GM12878 (cell line): ENCODE measurements around the gene PMP22. TPM values are rescaled to one million over a fixed set of nuclear protein-coding genes. Genes with fewer than 3 reads are reported as not detected.

Experiments
- ATAC-seq: fragments of 200-7000 bp; cut with Tn5 transposase; 3 replicates; pipeline ENCODE4 v1.9.1; 2020; ENCODE audit warnings: mild to moderate bottlenecking, moderate library complexity
- BruUV-seq: library from RNA; stranded (reverse); fragments of 400-500 nt; replicated peaks from 2 replicates; lab custom pipeline; 2021; lab: Mats Ljungman, UMichigan
- CTCF ChIA-PET: fragments of 300-600 bp; sonication (Branson Sonifier 250); formaldehyde crosslinking; extraction: SDS; loops from one replicate; lab custom pipeline; 2021; ENCODE audit warnings: inconsistent platforms; lab: Yijun Ruan, JAX
- POLR2A ChIA-PET: fragments of 350-600 bp; formaldehyde crosslinking; extraction: SDS; loops from one replicate; lab custom pipeline; 2021; ENCODE audit warnings: inconsistent platforms; lab: Charles Lee
- RAD21 ChIA-PET: fragments of 300-600 bp; sonication (Branson Sonifier 250); formaldehyde crosslinking; loops from one replicate; lab custom pipeline; 2023; ENCODE audit warnings: antibody characterized with exemption; ENCODE audit not compliant: unreplicated experiment; lab: Charles Lee
- SMC1A ChIA-PET: fragments of 300-600 bp; sonication (Branson Sonifier 250); formaldehyde crosslinking; loops from one replicate; lab custom pipeline; 2023; ENCODE audit not compliant: unreplicated experiment, uncharacterized antibody; lab: Charles Lee
- DNase-seq: peaks from one replicate; pipeline ENCODE4 v3.0.0-alpha.2; 2011; ENCODE audit warnings: low read depth, low spot score
- FAIRE-seq: peaks from 3 replicates; lab custom pipeline; 2011; peaks lifted over from hg19 to GRCh38; lab: Jason Lieb, UNC
- H2AFZ ChIP-seq: 2 replicates; pipeline ENCODE4 v1.6.0; 2011; ENCODE audit warnings: low read depth, low read length, control low read depth; ENCODE audit not compliant: control insufficient read depth
- H3K27ac ChIP-seq: 2 replicates; pipeline ENCODE4 v1.5.1; 2011; ENCODE audit warnings: control low read depth; ENCODE audit not compliant: control insufficient read depth, insufficient read depth
- H3K27me3 ChIP-seq, 2 experiments: replicated peaks in 1 of 2; 2 replicates each; pipeline versions ENCODE4 v1.6.0 to v1.6.1; 2011; ENCODE audit warnings: low read length in 1 of 2; ENCODE audit not compliant: control insufficient read depth in 2 of 2, insufficient read depth in 2 of 2
- H3K36me3 ChIP-seq, 2 experiments: 2 replicates each; pipeline ENCODE4 v1.5.1; 2011; ENCODE audit warnings: low read length in 1 of 2; ENCODE audit not compliant: control insufficient read depth in 2 of 2, insufficient read depth in 2 of 2
- H3K4me1 ChIP-seq: 2 replicates; pipeline ENCODE4 v1.6.1; 2011; ENCODE audit warnings: mild to moderate bottlenecking, low read length, moderate library complexity, mixed read lengths; ENCODE audit not compliant: control insufficient read depth, insufficient read depth
- H3K4me2 ChIP-seq: 2 replicates; pipeline ENCODE4 v1.6.0; 2011; ENCODE audit warnings: control low read depth; ENCODE audit not compliant: control insufficient read depth, insufficient read depth
- H3K4me3 ChIP-seq: fragments of 200-600 bp; sonication (generic); 2 replicates; pipeline ENCODE4 v1.5.1; 2016
- H3K79me2 ChIP-seq: 2 replicates; pipeline ENCODE4 v1.6.0; 2011; ENCODE audit warnings: low read length; ENCODE audit not compliant: control insufficient read depth, insufficient read depth
- H3K9ac ChIP-seq: 2 replicates; pipeline ENCODE4 v1.8.0; 2011; ENCODE audit warnings: low read length, control low read depth, mixed read lengths; ENCODE audit not compliant: control insufficient read depth, insufficient read depth
- H3K9me3 ChIP-seq: replicated peaks from 3 replicates; pipeline ENCODE4 v1.5.1; 2011; ENCODE audit warnings: mild to moderate bottlenecking, low read length; ENCODE audit not compliant: control insufficient read depth, insufficient read depth
- H4K20me1 ChIP-seq: 2 replicates; pipeline ENCODE4 v1.6.0; 2011; ENCODE audit not compliant: control insufficient read depth, insufficient read depth
- EZH2 ChIP-seq: IDR thresholded peaks from 2 replicates; pipeline ENCODE4 v1.6.1; 2012; ENCODE audit warnings: low read depth, mild to moderate bottlenecking, control low read depth, inconsistent platforms, low read length, borderline replicate concordance; ENCODE audit not compliant: control insufficient read depth
- KLF5 ChIP-seq: fragments of 450-650 bp; IDR thresholded peaks from 2 replicates; pipeline ENCODE4 v1.6.1; 2014; ENCODE audit warnings: mild to moderate bottlenecking; ENCODE audit not compliant: partially characterized antibody
- MXI1 ChIP-seq: fragments of 150-350 bp; IDR thresholded peaks from 2 replicates; pipeline ENCODE4 v1.6.1; 2011; ENCODE audit warnings: low read depth, mild to moderate bottlenecking, inconsistent platforms, low read length, improper control_type of control experiment
- SREBF1 ChIP-seq: IDR thresholded peaks from 2 replicates; pipeline ENCODE4 v1.6.1; 2012; ENCODE audit warnings: mild to moderate bottlenecking, low read length
- WGBS: methylation state at CpG from one replicate; pipeline ENCODE4 v1.1.6; 2016; ENCODE audit warnings: low lambda C conversion rate; ENCODE audit not compliant: insufficient replicate concordance, insufficient coverage; ENCODE audit errors: missing lambda C conversion rate; 5-methylcytosine and 5-hydroxymethylcytosine counted together
- in situ Hi-C: fragments of 300-500 bp; cut with MboI; formaldehyde crosslinking; loops from 9 replicates; pipeline ENCODE4 v1.14.3; 2018; ENCODE audit warnings: mixed read lengths
- intact Hi-C: fragments of 100-400 bp; cut with micrococcal nuclease; formaldehyde crosslinking; loops from one replicate; pipeline ENCODE4 v1.14.2; 2022; ENCODE audit not compliant: unreplicated experiment
- polyA plus RNA-seq, 11 experiments: library from polyadenylated mRNA; depleted of rRNA in 4 of 11; unstranded in 6 of 11; stranded (reverse) in 5 of 11; fragments of >200 nt; fragmentation: Nextera tagmentation in 4 of 11; fragmentation: Illumina TruSeq in 1 of 11; extraction: Ambion mirVana in 4 of 11; extraction: Trizol in 1 of 11; gene quantifications; 1 replicate in 1 of 11; 2 replicates in 10 of 11; pipeline versions ENCODE4 v1.2.1 to v1.2.3, GENCODE V29; 2011 to 2016; ENCODE audit warnings: inconsistent platforms in 2 of 11, missing spikeins in 2 of 11, low read depth in 1 of 11
- total RNA-seq, 4 experiments: library from RNA; depleted of rRNA in 3 of 4; stranded (reverse); fragments of >200 nt in 3 of 4; fragmentation: Illumina TruSeq in 1 of 4; extraction: Trizol in 1 of 4; gene quantifications; 2 replicates each; pipeline versions ENCODE4 v1.2.1 to v1.2.3, GENCODE V29; 2013 to 2021
- TF ChIP-seq, protein P1 (sequence below): fragments of 450-650 bp; IDR thresholded peaks from 2 replicates; pipeline ENCODE4 v1.6.1; 2016; ENCODE audit warnings: mild to moderate bottlenecking
- TF ChIP-seq, protein P2 (sequence below): fragments of 450-650 bp; IDR thresholded peaks from 2 replicates; pipeline ENCODE4 v1.6.1; 2017; ENCODE audit warnings: borderline replicate concordance

The PMP22 gene
- total and polyA plus RNA-seq, 10 of the 15 experiments (the other 5 are each of a cell fraction or from before 2014, with no cell fraction given): 0.59 TPM; not detected in 9

DNA sequence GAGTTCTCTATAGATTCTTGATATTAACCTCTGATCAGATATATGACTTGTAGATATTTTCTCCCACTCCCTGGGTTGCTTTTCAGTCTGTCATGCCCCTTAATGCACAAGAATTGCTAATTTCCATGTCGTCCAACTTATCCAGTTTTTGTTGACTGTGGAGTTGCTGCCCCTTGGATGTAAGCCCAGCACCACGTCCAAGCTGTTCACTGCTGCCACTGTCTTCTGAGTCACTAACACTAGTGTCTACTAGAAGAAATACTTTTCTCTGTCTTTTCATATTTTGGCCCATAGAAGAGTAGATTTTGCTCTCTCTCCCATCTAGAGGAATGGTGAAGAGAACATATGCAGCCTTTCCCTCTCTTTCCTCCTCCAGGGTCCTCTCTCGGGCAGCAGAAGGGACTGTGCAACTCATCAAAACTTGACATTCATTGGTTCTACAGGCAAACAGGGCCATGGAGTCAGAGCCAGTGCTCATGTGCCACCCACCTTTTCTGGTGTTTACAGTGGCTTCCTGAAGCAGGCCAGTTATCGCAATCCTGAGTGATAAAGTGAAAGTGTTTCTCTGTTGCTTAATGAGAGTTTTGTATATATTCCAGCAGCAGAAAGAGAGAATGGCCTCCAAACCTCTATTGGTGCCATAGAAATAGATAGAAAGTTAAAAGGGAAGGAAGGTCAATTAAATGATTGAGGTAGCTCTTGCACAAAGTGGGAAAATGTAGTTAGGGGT, 22.6 kb upstream of the PMP22 start:
- no peak overlapping the region for H3K4me2 ChIP-seq
- ChIA-PET CTCF (no interaction called here), RAD21 (no interaction called here), SMC1A (no interaction called here), POLR2A (no interaction called here)
- no peaks in the 10 kb centered on the region for H3K9me3 ChIP-seq
- H3K27ac ChIP-seq: no peak overlapping the region
- no peak for FAIRE-seq
- H3K36me3 ChIP-seq: no peaks in the 10 kb centered on the region
- H3K27me3 ChIP-seq: no peaks in the 10 kb centered on the region
- H3K4me1 ChIP-seq: no peaks in the 10 kb centered on the region
- WGBS: 34% methylated on average over 4 of the region's 4 CpGs
- no TSS peak for BruUV-seq
- no peak for DNase-seq
- no peak for ATAC-seq
- no peak overlapping the region for H3K9ac ChIP-seq
- in situ Hi-C loops: no loop called here
- H2AFZ ChIP-seq: no peak overlapping the region
- H3K4me3 ChIP-seq: no peak overlapping the region
- intact Hi-C loops: no loop called here
- TF ChIP-seq, protein P1, sequence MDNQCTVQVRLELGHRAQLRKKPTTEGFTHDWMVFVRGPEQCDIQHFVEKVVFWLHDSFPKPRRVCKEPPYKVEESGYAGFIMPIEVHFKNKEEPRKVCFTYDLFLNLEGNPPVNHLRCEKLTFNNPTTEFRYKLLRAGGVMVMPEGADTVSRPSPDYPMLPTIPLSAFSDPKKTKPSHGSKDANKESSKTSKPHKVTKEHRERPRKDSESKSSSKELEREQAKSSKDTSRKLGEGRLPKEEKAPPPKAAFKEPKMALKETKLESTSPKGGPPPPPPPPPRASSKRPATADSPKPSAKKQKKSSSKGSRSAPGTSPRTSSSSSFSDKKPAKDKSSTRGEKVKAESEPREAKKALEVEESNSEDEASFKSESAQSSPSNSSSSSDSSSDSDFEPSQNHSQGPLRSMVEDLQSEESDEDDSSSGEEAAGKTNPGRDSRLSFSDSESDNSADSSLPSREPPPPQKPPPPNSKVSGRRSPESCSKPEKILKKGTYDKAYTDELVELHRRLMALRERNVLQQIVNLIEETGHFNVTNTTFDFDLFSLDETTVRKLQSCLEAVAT: no peak
- no peak for TF ChIP-seq MXI1
- no peak for TF ChIP-seq SREBF1
- no peak for TF ChIP-seq KLF5
- TF ChIP-seq, protein P2, sequence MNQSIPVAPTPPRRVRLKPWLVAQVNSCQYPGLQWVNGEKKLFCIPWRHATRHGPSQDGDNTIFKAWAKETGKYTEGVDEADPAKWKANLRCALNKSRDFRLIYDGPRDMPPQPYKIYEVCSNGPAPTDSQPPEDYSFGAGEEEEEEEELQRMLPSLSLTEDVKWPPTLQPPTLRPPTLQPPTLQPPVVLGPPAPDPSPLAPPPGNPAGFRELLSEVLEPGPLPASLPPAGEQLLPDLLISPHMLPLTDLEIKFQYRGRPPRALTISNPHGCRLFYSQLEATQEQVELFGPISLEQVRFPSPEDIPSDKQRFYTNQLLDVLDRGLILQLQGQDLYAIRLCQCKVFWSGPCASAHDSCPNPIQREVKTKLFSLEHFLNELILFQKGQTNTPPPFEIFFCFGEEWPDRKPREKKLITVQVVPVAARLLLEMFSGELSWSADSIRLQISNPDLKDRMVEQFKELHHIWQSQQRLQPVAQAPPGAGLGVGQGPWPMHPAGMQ: no peak
- TF ChIP-seq EZH2: no peak
- TF ChIP-seq, all 136 proteins: peak for 0
- Histone ChIP-seq H3K79me2 (no peaks in the 10 kb centered on the region), H4K20me1 (no peaks in the 10 kb centered on the region)
